HepG2 (cell line): ENCODE results near the gene DCAKD. TPM values are rescaled to one million over a fixed set of nuclear protein-coding genes. Genes with fewer than 3 reads are reported as not detected.

ENCODE experiments used
- GTF2F1 ChIP-seq: fragments of 150-350 bp; IDR thresholded peaks from 2 replicates; pipeline ENCODE4 v1.6.1; 2014; ENCODE audit warnings: low read length
- HNRNPLL ChIP-seq: fragments of 200-400 bp; formaldehyde crosslinking; IDR thresholded peaks from 2 replicates; pipeline ENCODE4 v1.6.1; 2017; ENCODE audit warnings: mild to moderate bottlenecking, low read depth, low read length; ENCODE audit not compliant: poor library complexity, severe bottlenecking
- HOXA9 ChIP-seq: sonication (generic); formaldehyde crosslinking; IDR thresholded peaks from 2 replicates; pipeline ENCODE4 v1.8.1; 2022; ENCODE audit warnings: missing genetic modification reagents, mild to moderate bottlenecking, moderate library complexity, borderline replicate concordance
- KMT2A ChIP-seq: sonication (generic); formaldehyde crosslinking; IDR thresholded peaks from 2 replicates; pipeline ENCODE4 v1.4.0; 2020; ENCODE audit warnings: missing genetic modification reagents
- NR1H2 ChIP-seq: sonication (generic); formaldehyde crosslinking; IDR thresholded peaks from 2 replicates; pipeline ENCODE4 v1.8.1; 2022; ENCODE audit warnings: low read depth, missing genetic modification reagents, borderline replicate concordance
- RNF2 ChIP-seq: fragments of 450-650 bp; conservative IDR thresholded peaks from 2 replicates; pipeline ENCODE4 v1.6.1; 2016; ENCODE audit warnings: low read depth
- RXRB ChIP-seq: IDR thresholded peaks from 2 replicates; pipeline ENCODE4 v1.6.1; 2016; ENCODE audit warnings: borderline replicate concordance, missing genetic modification reagents, missing compliant biosample characterization
- SAFB2 ChIP-seq: sonication (generic); formaldehyde crosslinking; IDR thresholded peaks from 2 replicates; pipeline ENCODE4 v1.5.1; 2020; ENCODE audit warnings: missing genetic modification reagents, low read depth, mild to moderate bottlenecking, borderline replicate concordance
- ZBTB7A ChIP-seq: sonication (generic); formaldehyde crosslinking; IDR thresholded peaks from 2 replicates; pipeline ENCODE4 v1.8.0; 2022; ENCODE audit warnings: mild to moderate bottlenecking, missing genetic modification reagents
- ZFP36 ChIP-seq: fragments of 150-350 bp; IDR thresholded peaks from 2 replicates; pipeline ENCODE4 v1.6.1; 2018; ENCODE audit warnings: borderline replicate concordance, low read length, low read depth; ENCODE audit not compliant: partially characterized antibody
- ZNF280D ChIP-seq: sonication (generic); formaldehyde crosslinking; IDR thresholded peaks from 2 replicates; pipeline ENCODE4 v1.5.1; 2020; ENCODE audit warnings: mild to moderate bottlenecking, missing genetic modification reagents
- ZNF367 ChIP-seq: sonication (generic); formaldehyde crosslinking; IDR thresholded peaks from 2 replicates; pipeline ENCODE4 v1.4.0; 2020; ENCODE audit warnings: missing genetic modification reagents, borderline replicate concordance
- ZNF407 ChIP-seq: sonication (generic); formaldehyde crosslinking; IDR thresholded peaks from one replicate; pipeline ENCODE4 v1.5.1; 2020; ENCODE audit warnings: mild to moderate bottlenecking, missing genetic modification reagents; ENCODE audit errors: not compliant biosample characterization
- ZNF777 ChIP-seq: sonication (generic); formaldehyde crosslinking; IDR thresholded peaks from 2 replicates; pipeline ENCODE4 v1.4.0; 2020; ENCODE audit warnings: missing genetic modification reagents
- polyA plus RNA-seq, 8 experiments: library from polyadenylated mRNA; depleted of rRNA in 3 of 8; stranded (reverse) in 7 of 8; unstranded in 1 of 8; fragments of >200 nt; fragmentation: Illumina TruSeq in 4 of 8; extraction: Trizol in 4 of 8; gene quantifications; 2 replicates each; pipeline versions ENCODE4 v1.2.1 to v1.2.3, GENCODE V29; 2011 to 2016; ENCODE audit warnings: low read depth in 4 of 8, missing spikeins in 1 of 8, mixed read lengths in 1 of 8; ENCODE audit not compliant: insufficient read depth in 1 of 8
- total RNA-seq, 5 experiments: library from RNA; depleted of rRNA; stranded (reverse); fragments of >200 nt; fragmentation: Illumina TruSeq; extraction: Trizol; gene quantifications; 2 replicates each; pipeline ENCODE4 v1.2.3, GENCODE V29; 2016; ENCODE audit warnings: low read depth in 1 of 5

The DCAKD gene
- total and polyA plus RNA-seq, 2 of the 13 experiments (the other 11 are each of a cell fraction or from before 2014, with no cell fraction given): 25.9 to 29.2 TPM

GRCh38 chr17:44981221-44981968, 70.0 kb downstream of the DCAKD start (continued):
- TF ChIP-seq ZNF280D (CRISPR knock-in tag) (no peak), GTF2F1 (no peak), ZNF367 (CRISPR knock-in tag) (0 out of 2 replicates have a peak, but pooled peaks have one; percentile 41), RNF2 (no peak), NR1H2 (CRISPR knock-in tag) (no peak), ZNF407 (CRISPR knock-in tag) (no peak), ZFP36 (no peak), ZBTB7A (no peak), HNRNPLL (no peak), HOXA9 (CRISPR knock-in tag) (no peak), RXRB (CRISPR knock-in tag) (peak; percentile 28; the same call in 1 of the 2 replicates), KMT2A (CRISPR knock-in tag) (no peak), ZNF777 (no peak), SAFB2 (CRISPR knock-in tag) (no peak)
